K562 (cell line): ENCODE data around the gene RCSD1. TPM values are rescaled to one million over a fixed set of nuclear protein-coding genes. Genes with fewer than 3 reads are reported as not detected.

Source experiments
- CBX5 ChIP-seq: IDR thresholded peaks from 2 replicates; pipeline ENCODE4 v1.6.1; 2014; ENCODE audit warnings: low read depth, borderline replicate concordance
- CLOCK ChIP-seq: fragments of 250-450 bp; sonication (Bioruptor Pico); IDR thresholded peaks from 2 replicates; pipeline ENCODE4 v1.4.0; 2020; ENCODE audit warnings: mild to moderate bottlenecking, moderate library complexity, borderline replicate concordance
- E2F5 ChIP-seq: sonication (generic); formaldehyde crosslinking; IDR thresholded peaks from 2 replicates; pipeline ENCODE4 v1.8.0; 2022; ENCODE audit warnings: mild to moderate bottlenecking, missing genetic modification reagents
- E2F6 ChIP-seq, 2 experiments: IDR thresholded peaks; 2 replicates each; pipeline ENCODE4 v1.6.1; 2011; ENCODE audit warnings: borderline replicate concordance in 1 of 2, control low read depth in 1 of 2, low read depth in 1 of 2, low read length in 1 of 2, mild to moderate bottlenecking in 1 of 2, mixed read lengths in 1 of 2, moderate library complexity in 1 of 2; ENCODE audit not compliant: insufficient read depth in 1 of 2, insufficient read length in 1 of 2, poor library complexity in 1 of 2, severe bottlenecking in 1 of 2; ENCODE audit errors: extremely low read depth in 1 of 2
- ETV5 ChIP-seq: sonication (generic); formaldehyde crosslinking; IDR thresholded peaks from 2 replicates; pipeline ENCODE4 v1.4.0; 2020; ENCODE audit warnings: low read depth, mild to moderate bottlenecking, missing genetic modification reagents
- GABPB1 ChIP-seq: sonication (generic); formaldehyde crosslinking; IDR thresholded peaks from 2 replicates; pipeline ENCODE4 v1.8.0; 2022; ENCODE audit warnings: mild to moderate bottlenecking, missing genetic modification reagents
- HDAC6 ChIP-seq: IDR thresholded peaks from 2 replicates; pipeline ENCODE4 v1.6.1; 2012; ENCODE audit warnings: low read depth, mild to moderate bottlenecking, control low read depth, inconsistent platforms, low read length, moderate library complexity
- HMG20A ChIP-seq: fragments of 450-650 bp; formaldehyde crosslinking; conservative IDR thresholded peaks from 2 replicates; pipeline ENCODE4 v1.4.0; 2020; ENCODE audit warnings: mild to moderate bottlenecking, mixed read lengths
- KDM1A ChIP-seq, 2 experiments: fragments of 450-650 bp; IDR thresholded peaks; 2 replicates each; pipeline ENCODE4 v1.6.1; 2016; ENCODE audit warnings: mild to moderate bottlenecking in 2 of 2
- KLF13 ChIP-seq: fragments of 450-650 bp; IDR thresholded peaks from 2 replicates; pipeline ENCODE4 v1.6.1; 2016; ENCODE audit warnings: missing genetic modification characterization, low read depth, mild to moderate bottlenecking, missing compliant biosample characterization, moderate library complexity, borderline replicate concordance
- NCOA2 ChIP-seq, 2 experiments: fragments of 450-650 bp; IDR thresholded peaks; 2 replicates each; pipeline ENCODE4 v1.6.1; 2018; ENCODE audit warnings: mild to moderate bottlenecking in 2 of 2, moderate library complexity in 1 of 2; ENCODE audit not compliant: partially characterized antibody in 2 of 2
- POLR2B ChIP-seq: fragments of 450-650 bp; IDR thresholded peaks from 2 replicates; pipeline ENCODE4 v1.6.1; 2018; ENCODE audit warnings: low read depth; ENCODE audit not compliant: partially characterized antibody
- PREB ChIP-seq: sonication (generic); formaldehyde crosslinking; IDR thresholded peaks from 2 replicates; pipeline ENCODE4 v1.8.1; 2023; ENCODE audit warnings: mild to moderate bottlenecking, missing genetic modification reagents
- RCOR1 ChIP-seq, 2 experiments: IDR thresholded peaks; 2 replicates each; pipeline ENCODE4 v1.6.1; 2012; ENCODE audit warnings: low read depth in 2 of 2, low read length in 2 of 2, borderline replicate concordance in 1 of 2, improper control_type of control experiment in 1 of 2
- SMAD1 ChIP-seq: fragments of 150-350 bp; IDR thresholded peaks from 2 replicates; pipeline ENCODE4 v1.6.1; 2014; ENCODE audit warnings: low read length, low read depth; ENCODE audit not compliant: partially characterized antibody
- STAT5B ChIP-seq: fragments of 250-450 bp; sonication (Bioruptor Pico); IDR thresholded peaks from 2 replicates; pipeline ENCODE4 v1.8.0; 2021; ENCODE audit warnings: mild to moderate bottlenecking, inconsistent platforms
- TEAD4 ChIP-seq, 2 experiments: sonication (generic) in 1 of 2; formaldehyde crosslinking in 1 of 2; IDR thresholded peaks; 2 replicates each; pipeline versions ENCODE4 v1.6.1 to v1.8.0; 2012 to 2022; ENCODE audit warnings: borderline replicate concordance in 1 of 2, inconsistent platforms in 1 of 2, low read length in 1 of 2, mild to moderate bottlenecking in 1 of 2, missing genetic modification reagents in 1 of 2
- ZNF175 ChIP-seq: fragments of 200-800 bp; sonication (Bioruptor generic); IDR thresholded peaks from 2 replicates; pipeline ENCODE4 v1.6.1; 2016; ENCODE audit warnings: low read depth, mild to moderate bottlenecking, missing genetic modification characterization, missing compliant biosample characterization
- ZNF644 ChIP-seq: fragments of 200-800 bp; sonication (Bioruptor generic); IDR thresholded peaks from 2 replicates; pipeline ENCODE4 v1.6.1; 2016; ENCODE audit warnings: low read depth, missing genetic modification characterization, missing compliant biosample characterization
- polyA plus RNA-seq, 8 experiments: library from polyadenylated mRNA; depleted of rRNA in 4 of 8; stranded (reverse) in 5 of 8; unstranded in 3 of 8; fragments of >200 nt; fragmentation: Nextera tagmentation in 2 of 8; fragmentation: Illumina TruSeq in 1 of 8; extraction: Ambion mirVana in 2 of 8; extraction: Trizol in 1 of 8; gene quantifications; 2 replicates each; pipeline versions ENCODE4 v1.2.1 to v1.2.3, GENCODE V29; 2011 to 2014; ENCODE audit warnings: inconsistent platforms in 1 of 8, missing spikeins in 1 of 8
- total RNA-seq, 7 experiments: library from RNA; depleted of rRNA in 6 of 7; stranded (reverse); fragments of >200 nt in 6 of 7; fragmentation: Illumina TruSeq in 2 of 7; extraction: Trizol in 2 of 7; gene quantifications; 2 replicates each; pipeline versions ENCODE4 v1.2.1 to v1.2.3, GENCODE V29; 2011 to 2021; ENCODE audit warnings: low replicate concordance in 1 of 7

Gene RCSD1
- total and polyA plus RNA-seq, 9 of the 15 experiments (the other 6 are each of a cell fraction or from before 2014, with no cell fraction given), result 7.8 to 69.8 (median 45.3) TPM

GRCh38 chr1:167617153-167618147 is 12.6 kb upstream of the RCSD1 start (continued):
- TF ChIP-seq PREB (CRISPR knock-in tag) (0 out of 2 replicates have a peak, but pooled peaks have one; percentile 39), HDAC6 (no peak), ZNF175 (CRISPR knock-in tag) (peak; percentile 68; the same call in 1 of the 2 replicates), SMAD1 (peak; percentile 41), POLR2B (peak; percentile 58), TEAD4 (IDR thresholded peaks at IDR 0.05; ENCODE audit: low read length) (peak; percentile 74; the same call in 1 of the 2 replicates), TEAD4 (CRISPR knock-in tag; IDR thresholded peaks at IDR 0.05; ENCODE audit: borderline replicate concordance) (no peak), HMG20A (no peak), GABPB1 (CRISPR knock-in tag) (peak; percentile 67), KLF13 (tag) (no peak), CLOCK (no peak), RCOR1 (IDR thresholded peaks at IDR 0.05; ENCODE audit: borderline replicate concordance in 1 of 2, low read depth in 2 of 2, low read length in 2 of 2) (peak in 1 of 2 experiments; percentile 88; a peak in 2 of 4 replicates), NCOA2 (IDR thresholded peaks at IDR 0.05; ENCODE audit: partially characterized antibody in 2 of 2) (peak in 1 of 2 experiments; percentile 47), CBX5 (peak; percentile 43; the same call in 1 of the 2 replicates), E2F6 (IDR thresholded peaks at IDR 0.05; ENCODE audit: borderline replicate concordance in 1 of 2, extremely low read depth in 1 of 2, insufficient read depth in 1 of 2, insufficient read length in 1 of 2, low read depth in 1 of 2, low read length in 1 of 2, poor library complexity in 1 of 2, severe bottlenecking in 1 of 2) (peak; percentile 15 to 34), ETV5 (CRISPR knock-in tag) (peak; percentile 75), E2F5 (CRISPR knock-in tag) (no peak), KDM1A (IDR thresholded peaks at IDR 0.05) (peak; percentile 95 to 97), STAT5B (CRISPR knock-in tag) (no peak), ZNF644 (tag) (peak; percentile 49; the same call in 1 of the 2 replicates)
